GM18498 (cell line): ENCODE data around the gene LGALS4.
"Not testable (repeated sequence)": the region's sequence is repeated elsewhere in the genome, so short reads cannot be mapped to it uniquely, and the experiment has no call there.

Source experiments
- ATAC-seq: cut with Tn5 transposase; IDR thresholded peaks from one replicate; pipeline ENCODE4 v1.9.1; 2021; ENCODE audit warnings: mild to moderate bottlenecking, moderate library complexity; ENCODE audit not compliant: unreplicated experiment

Gene LGALS4

DNA sequence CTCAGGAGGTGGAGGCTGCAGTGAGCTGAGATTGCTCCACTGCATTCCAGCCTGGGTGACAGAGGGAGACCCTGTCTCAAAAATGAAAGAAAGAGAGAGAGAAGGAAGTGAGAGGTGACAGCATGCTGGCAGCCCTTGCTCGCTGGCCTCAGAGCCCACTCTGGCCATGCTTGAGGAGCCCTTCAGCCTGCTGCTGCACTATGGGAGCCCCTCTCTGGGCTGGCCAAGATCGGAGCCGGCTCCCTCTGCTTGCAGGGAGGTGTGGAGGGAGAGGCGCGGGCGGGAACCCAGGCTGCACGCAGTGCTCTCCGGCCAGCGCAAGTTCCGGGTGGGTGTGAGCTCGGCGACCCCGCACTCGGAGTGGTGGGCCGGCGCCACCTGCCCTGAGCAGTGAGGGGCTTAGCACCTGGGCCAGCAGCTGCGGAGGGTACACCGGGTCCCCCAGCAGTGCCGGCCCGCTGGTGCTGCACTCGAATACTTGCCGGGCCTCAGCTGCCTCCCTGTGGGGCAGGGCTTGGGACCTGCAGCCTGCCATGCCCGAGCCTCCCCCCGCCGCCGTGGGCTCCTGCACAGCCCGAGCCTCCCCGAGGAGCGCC lies 8.6 kb upstream of the LGALS4 start:
- not testable (repeated sequence) for ATAC-seq

DNA sequence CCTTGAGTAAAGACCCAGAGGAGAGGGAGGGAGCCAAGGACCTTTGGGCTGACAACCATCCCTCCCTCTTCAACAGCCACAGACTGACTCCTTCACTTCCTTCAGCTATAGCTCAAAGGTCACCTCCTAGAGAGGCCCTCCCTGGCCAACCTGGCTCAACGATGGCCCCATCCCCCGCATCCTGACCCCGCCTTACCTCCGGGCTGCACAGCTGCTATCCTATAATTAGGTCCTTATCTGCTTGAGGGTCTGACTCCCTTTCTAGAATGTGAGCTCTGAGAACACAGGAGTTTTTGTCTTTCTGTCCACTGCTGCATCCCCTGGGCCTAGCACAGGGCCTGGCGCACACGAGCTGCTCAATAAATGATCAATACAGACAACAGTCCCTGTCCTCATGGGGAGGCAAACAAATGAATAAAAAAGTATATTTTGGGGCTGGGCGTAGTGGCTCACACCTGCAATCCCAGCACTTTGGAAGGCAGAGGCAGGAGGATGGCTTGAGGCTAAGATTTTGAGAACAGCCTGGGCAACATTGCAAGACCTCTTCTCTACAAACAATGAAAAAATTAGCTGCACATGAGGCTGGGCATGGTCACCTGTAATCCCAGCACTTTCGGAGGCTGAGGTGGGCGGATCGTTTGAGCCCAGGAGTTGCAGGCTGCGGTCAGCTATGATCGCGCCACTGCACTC lies 6.6 kb upstream of the LGALS4 start:
- no peak for ATAC-seq

DNA sequence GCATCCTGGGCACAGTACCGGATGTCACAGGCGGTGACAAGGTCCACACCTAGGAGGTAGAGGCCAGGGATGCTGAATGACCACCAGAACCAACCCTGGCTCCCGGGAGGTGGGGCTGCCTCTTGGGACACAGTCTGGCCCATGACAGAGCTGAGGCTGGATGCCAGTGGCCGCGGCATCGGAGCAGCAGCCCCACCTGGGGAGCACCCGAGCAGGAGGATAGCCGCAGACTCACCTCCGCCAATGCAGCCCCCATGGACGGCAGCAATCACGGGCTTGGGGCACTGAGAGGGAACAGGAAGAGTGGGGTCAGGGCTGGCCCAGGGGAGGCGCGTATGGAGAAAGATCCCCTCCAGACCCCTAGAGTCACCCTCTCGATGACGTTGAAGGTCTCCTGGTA lies 4.3 kb upstream of the LGALS4 start:
- no peak for ATAC-seq

DNA sequence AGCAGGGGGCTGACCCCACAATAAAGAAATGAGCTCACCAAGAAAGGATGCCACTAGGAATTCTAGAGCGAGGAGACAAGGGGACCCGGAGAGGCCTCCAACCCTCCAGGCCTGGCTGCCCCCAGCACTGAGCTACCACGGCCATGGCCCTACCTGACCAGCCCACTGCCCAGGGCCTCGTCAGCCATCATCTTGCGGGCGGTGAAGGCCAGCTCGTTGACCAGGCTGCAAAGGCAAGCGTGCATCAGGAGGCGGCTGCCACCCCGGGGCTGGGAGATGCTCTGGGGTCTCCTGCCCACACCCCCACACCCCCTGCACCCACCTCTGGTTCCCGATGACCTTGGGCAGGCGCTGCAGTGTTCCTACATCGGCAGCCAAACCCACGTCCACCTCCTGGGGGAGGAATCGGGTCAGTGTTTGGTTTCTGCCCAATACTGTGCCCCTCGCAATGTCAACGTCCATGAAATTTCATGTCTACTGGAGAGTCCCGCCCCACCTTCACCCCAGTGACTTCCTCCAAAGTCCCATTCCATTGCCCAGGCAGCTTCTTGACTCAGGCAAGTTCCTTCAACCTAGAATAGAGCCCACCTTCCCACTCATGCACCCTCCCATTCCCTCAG lies 3.5 kb upstream of the LGALS4 start:
- no peak for ATAC-seq

DNA sequence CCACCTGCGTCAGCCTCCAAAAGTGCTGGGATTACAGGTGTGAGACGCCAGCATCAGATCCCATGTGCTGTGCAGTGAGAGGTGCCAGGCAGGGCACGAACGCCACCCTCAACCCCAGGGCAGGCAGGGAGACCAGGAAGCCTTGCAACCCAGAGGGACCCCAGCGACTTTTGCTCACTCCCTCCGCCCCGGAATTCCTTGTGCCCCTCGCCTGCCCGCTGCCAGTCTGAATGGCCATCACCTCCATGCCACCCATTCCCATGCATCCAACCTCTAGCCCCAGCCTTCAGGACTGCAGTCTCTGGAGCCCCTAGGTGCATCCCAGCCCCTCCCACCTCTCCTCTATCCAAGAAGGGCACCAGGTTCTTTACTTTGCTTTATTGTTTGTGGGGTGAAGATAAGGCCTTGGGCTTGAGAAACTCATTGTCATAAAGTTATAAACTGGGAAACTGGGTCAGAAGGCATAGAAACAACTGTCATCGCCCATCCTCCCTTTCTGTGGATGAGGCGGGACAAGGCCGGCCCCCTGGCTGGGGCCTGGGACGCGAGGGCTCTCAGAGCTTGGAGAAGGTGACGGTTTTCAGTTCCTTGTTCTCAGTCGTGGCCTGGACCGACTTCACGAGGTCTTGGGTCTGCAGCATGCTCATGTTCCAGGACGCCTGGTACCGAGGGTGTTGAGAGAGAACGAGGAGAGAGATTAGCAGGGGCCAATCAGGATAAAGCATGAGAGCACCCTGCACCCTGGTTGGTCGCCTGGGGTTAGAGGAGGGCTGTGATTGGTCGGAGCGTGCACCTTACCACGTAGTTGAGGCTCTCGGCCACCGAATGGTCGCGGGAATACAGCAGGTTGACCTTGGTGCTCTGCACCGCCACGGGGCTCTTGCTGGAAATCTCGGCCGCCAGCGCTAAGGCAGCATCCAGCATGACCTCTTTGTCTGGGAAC lies 2.6 kb upstream of the LGALS4 start:
- no peak for ATAC-seq

DNA sequence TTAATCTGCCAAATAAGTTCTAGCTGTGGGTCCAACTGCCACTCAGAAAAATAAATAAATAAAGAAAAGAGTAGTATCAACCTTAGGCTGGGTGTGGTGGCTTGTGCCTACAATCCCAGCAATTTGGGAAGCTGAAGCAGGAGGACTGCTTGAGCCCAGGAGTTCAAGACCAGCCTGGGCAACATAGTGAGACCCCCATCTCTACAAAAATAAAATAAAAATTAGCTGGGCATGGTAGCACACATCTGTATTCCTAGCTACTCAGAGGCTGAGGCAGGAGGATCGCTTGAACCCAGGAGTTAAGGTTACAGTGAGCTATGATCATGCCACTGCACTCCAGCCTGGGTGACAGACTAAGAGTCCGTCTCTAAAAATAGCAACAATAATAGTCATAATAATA lies 1.2 kb upstream of the LGALS4 start:
- not testable (repeated sequence) for ATAC-seq

DNA sequence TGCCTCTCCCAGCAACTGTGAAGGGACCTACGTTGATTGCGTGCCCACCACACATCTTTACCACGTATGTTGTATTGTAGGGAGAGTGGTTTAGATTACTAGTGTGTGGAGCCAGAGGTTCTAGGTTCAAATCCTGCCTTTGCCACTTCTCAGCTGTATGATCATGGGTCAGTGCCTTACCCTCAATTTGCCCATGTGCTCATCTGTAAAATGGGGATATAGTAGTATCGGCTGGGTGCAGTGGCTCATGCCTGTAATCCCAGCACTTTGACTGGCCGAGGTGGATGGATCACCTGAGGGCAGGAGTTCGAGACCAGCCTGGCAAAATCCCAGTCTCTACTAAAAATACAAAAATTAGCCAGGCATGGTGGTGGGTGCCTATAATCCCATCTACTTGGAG lies 578 bp upstream of the LGALS4 start:
- no peak for ATAC-seq

DNA sequence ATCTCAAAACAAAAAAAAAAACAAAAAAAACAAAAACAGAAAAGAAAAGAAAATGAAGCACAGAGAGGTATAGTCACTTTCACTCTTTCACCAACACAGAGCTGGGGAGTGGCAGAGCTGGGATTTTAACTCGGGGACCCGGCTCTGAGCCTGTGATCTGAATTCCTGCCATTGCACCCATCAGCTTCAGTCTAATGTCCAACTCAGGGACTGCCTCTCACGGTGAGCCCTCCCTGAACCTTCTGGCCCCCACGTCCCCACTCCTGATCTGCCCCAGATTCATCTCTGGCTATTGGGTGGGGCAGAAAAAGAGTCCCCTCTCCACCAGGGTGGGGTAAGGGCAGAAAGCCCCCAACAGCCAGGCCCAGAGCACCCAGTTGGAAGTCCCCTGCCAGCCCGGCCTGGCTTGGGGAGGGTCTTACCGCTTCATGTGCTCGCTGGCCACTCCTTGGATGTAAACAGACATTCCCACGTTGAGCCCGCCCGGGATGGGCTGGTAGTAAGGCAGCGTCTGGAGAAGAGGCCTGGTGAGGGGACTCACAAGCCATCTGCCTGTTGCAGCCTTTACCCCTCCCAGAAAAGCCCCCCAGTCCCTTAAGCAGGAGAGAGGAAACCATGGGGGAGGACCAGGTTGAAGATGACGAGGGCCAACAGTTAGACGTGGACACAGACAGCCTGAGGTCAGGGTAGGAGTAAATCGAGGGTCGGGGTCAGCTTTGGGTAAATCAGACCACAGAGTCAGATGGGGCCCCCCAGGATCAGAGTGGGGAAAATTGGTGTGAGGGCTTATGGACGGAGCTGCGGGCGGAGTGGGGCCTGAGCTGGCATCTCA lies 520 bp downstream of the LGALS4 start:
- ATAC-seq: no peak

DNA sequence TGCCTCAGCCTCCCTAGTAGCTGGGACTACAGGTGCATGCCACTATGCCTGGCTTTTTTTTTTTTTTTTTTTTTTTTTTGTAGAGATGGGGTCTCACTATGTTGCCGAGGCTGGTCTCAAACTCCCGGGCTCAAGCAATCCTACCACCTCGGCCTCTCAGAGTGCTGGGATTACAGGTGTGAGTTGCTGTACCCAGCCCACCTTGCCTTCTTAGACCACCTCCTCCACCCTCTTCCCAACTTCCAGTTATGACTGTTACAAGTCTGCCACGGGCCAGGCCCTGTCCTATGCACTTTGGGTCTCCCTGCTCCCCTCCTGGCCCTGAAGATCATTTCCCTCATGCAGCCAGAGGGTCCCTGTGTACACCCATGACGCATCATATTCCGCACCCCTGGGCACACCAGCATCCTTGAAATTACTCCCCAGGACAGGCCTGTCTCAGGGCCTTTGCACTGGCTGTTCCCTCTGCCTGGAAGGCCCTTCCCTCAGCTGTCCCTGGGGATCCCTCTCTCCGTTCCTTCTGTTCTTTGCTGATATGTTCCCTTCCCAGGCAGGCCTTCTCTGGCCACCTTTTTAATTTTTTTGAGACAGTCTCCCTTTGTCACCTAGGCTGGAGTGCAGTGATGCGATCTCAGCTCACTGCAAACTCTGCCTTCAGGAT lies 3.0 kb downstream of the LGALS4 start:
- no peak for ATAC-seq

DNA sequence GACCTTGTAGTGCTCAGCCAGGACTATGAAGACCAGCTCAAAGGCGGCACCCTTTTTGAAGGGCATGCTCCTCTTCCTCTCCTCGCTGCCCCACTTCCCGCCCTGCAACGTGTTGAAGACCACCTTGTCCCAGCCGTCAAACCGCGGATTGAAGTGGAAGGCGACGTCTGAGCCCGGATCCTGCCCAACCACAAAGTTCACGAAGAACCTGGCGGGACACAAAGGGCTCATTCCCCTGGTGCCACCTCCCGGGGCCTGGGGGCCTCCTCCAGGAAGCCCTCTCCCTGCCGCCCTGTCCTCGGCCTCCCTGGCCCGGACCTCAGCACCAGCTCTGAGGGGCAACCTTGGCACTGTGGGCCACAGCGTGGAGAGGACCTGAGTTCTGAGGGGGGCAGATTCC lies 4.0 kb downstream of the LGALS4 start:
- no peak for ATAC-seq

DNA sequence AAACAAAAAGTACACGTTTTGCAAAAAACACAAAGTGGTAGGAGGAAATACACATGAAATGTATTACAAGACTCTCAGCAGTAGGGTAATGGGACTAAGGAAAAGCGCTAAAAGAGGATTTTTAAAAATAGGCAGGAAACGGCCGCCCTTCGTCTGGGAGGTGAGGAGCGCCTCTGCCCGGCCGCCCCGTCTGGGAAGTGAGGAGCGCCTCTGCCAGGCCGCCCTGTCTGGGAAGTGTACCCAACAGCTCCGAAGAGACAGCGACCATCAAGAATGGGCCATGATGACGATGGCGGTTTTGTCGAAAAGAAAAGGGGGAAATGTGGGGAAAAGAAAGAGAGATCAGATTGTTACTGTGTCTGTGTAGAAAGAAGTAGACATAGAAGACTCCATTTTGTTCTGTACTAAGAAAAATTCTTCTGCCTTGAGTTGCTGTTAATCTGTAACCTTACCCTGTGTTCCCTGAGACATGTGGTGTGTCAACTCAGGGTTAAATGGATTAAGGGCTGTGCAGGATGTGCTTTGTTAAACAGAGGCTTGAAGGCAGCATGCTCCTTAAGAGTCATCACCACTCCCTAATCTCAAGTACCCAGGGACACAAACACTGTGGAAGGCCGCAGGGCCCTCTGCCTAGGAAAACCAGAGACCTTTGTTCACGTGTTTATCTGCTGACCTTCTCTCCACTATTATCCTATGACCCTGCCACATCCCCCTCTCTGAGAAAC lies 5.2 kb downstream of the LGALS4 start:
- not testable (repeated sequence) for ATAC-seq

DNA sequence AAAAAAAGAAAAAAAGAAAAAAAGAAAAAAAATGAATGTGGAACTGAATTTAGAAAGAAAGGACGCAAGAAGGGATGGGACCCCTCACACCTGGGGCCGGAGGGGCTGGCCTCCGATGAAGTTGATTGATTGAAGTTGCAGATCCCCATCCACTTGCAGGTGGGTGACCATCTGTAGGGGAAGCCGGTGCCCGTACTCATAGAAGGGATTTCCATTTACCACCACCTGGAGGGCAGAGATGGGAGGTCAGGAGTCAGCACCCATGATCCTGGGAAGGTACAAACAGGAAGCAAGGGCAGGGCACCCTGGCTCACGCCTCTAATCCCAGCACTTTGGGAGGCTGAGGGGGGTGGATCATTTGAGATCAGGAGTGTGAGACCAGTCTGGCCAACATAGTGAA lies 6.4 kb downstream of the LGALS4 start:
- ATAC-seq: no peak

DNA sequence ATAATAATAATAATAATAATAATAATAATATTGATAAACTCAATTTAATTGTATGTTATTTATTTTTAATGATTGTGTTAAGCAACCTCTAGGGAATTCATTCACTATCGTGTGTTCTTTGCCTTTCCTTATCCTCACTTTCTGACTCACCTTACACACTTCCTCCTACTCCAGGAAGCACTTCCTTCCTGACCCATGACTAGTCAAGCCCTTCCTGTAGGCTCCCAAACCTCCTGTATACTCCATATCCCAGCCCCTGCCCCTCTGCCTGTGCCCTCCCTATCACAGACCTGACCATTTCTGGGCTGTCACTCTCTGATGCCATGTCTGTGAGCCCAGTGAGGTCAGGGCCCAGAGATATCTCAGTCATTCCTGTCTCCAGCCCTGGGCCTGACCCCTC lies 7.6 kb downstream of the LGALS4 start:
- no peak for ATAC-seq

DNA sequence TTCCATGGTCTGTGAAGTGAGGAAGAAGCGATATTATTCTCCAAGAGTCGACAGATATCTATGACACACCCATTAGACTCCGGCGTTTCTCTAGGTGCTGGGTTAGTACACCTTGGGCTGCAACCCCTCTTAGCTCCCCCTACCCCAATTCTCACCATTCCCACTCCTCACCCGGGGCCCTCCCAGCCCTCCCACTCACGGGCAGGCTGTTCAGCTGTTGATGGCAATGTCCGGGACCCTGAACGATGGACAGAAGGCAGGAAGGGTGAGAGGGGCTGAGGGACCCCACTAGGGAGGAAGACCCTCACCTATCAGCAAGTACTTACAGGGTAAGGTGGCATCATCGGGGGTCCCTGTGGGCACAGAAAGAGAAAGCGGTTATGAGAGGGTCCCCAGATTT lies 9.2 kb downstream of the LGALS4 start:
- ATAC-seq: no peak

DNA sequence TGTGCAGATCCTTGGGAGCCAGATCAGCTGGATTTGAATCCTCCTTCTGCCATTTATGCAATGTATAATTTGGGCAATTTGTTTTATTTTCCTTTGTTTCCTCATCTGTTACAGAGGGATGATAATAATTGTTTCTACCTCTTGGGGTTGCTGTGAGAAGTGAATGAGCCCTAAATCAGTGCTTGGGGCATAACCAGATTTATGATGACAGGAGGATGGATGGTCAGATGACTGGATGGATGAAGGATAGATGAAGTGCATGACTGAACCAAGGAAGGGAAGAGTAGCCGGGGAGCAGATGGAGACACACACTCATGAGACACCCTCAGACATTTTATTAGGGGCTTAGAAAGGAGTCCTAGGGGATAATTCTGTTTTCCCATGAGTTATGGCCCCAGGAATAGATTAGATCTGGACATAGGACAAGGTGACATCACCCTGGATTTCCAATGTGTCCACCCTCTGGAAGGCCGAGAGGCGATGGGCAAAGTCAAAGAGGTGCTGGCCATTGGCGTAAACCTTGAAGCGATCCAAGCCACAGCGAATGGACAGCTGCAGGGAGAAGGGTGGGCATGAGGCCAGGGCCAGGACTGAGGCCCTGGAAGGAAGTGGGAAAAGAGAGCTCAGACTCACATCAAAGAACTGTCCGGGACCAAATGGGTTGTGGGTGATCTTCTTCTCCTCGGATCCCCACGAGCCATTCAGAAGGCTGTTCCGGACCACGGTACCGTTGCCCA lies 11.2 kb downstream of the LGALS4 start:
- ATAC-seq: no peak

DNA sequence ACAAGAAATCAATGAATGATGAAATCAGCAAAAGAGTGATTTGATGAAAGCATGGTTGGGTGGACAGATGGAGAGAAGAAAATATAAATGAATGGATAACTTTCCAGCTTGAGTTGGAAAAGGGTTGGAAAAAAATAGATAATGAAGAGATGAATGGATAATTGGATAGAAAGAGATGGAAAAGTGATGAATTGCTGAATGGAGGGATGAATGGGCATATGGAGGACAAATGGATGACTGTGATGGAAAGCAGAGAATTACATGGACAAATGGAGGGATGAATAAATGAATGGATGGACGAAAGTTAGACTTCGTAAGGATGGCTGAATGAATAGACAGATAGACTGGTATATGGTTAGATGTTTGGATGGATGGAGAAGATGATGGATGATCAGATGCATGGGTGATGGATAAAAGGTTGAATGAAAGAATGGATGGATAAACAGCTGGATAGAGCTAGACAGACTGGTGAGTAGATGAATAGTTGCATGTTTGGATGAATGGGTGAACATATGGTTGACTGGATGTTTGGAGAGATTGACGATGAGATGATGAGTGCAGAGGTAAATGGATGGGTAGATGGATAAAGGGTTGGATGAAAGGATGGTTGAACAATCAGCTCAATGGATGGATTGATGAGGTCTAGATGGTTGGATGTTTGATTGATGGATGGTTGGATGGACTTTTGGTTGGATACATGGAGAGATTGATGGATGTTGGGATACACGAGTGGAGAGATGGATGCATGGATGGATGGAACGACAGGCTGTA lies 12.0 kb downstream of the LGALS4 start:
- no peak for ATAC-seq

DNA sequence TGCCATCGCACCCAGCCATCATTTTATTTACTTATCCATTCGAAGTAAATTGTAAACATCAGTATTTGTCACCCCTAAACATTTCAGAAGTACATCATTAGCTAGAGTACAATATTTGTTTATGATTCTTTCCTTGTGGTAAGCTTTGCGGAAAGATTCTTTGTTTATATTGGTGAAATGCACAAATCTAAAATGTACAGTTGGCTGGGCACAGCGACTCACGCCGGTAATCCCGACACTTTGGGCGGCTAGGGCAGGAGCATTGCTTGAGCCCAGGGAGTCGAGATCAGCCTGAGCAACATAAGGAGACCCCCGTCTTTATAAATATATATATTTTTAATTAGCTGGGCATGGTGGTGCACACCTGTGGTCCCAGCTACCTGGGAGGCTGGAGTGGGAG lies 13.6 kb downstream of the LGALS4 start:
- no peak for ATAC-seq

DNA sequence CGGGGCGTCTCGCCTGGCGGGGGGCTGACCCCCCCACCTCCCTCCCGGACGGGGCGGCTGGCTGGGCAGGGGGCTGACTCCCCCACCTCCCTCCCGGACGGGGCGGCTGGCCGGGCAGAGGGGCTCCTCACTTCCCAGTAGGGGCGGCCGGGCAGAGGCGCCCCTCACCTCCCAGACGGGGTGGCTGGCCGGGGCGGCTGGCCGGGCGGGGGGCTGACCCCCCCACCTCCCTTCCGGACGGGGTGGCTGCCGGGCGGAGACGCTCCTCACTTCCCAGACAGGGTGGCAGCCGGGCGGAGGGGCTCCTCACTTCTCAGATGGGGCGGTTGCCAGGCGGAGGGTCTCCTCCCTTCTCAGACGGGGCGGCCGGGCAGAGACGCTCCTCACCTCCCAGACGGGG lies 15.0 kb downstream of the LGALS4 start:
- ATAC-seq: not testable (repeated sequence)
